Effector memory CD4-positive, alpha-beta T cell (primary cell): ENCODE data around the gene MCL1.

Experiments
- DNase-seq, 3 donors: peaks; one replicate each; pipeline ENCODE4 v3.0.0-alpha.2; 2020
- H3K27ac ChIP-seq: 2 replicates; pipeline ENCODE4 v1.7.0; 2013; ENCODE audit warnings: mild to moderate bottlenecking, low read length, moderate library complexity; ENCODE audit not compliant: insufficient read depth, poor library complexity, severe bottlenecking
- H3K27me3 ChIP-seq: replicated peaks from 2 replicates; pipeline ENCODE4 v1.7.0; 2013; ENCODE audit warnings: mild to moderate bottlenecking, low read length; ENCODE audit not compliant: insufficient read depth, control insufficient read depth, poor library complexity, severe bottlenecking
- H3K36me3 ChIP-seq: 2 replicates; pipeline ENCODE4 v1.7.0; 2013; ENCODE audit warnings: mild to moderate bottlenecking, low read length, moderate library complexity; ENCODE audit not compliant: control insufficient read depth, insufficient read depth
- H3K4me1 ChIP-seq: 2 replicates; pipeline ENCODE4 v1.7.0; 2013; ENCODE audit warnings: low read length, mild to moderate bottlenecking; ENCODE audit not compliant: control insufficient read depth, insufficient read depth, poor library complexity, severe bottlenecking
- H3K4me3 ChIP-seq: 2 replicates; pipeline ENCODE4 v1.7.0; 2013; ENCODE audit warnings: low read length, low read depth, mild to moderate bottlenecking; ENCODE audit not compliant: insufficient read depth, poor library complexity, severe bottlenecking
- H3K9me3 ChIP-seq: 2 replicates; pipeline ENCODE4 v1.7.0; 2013; ENCODE audit warnings: mild to moderate bottlenecking, low read length, moderate library complexity; ENCODE audit not compliant: control insufficient read depth

MCL1 gene

DNA sequence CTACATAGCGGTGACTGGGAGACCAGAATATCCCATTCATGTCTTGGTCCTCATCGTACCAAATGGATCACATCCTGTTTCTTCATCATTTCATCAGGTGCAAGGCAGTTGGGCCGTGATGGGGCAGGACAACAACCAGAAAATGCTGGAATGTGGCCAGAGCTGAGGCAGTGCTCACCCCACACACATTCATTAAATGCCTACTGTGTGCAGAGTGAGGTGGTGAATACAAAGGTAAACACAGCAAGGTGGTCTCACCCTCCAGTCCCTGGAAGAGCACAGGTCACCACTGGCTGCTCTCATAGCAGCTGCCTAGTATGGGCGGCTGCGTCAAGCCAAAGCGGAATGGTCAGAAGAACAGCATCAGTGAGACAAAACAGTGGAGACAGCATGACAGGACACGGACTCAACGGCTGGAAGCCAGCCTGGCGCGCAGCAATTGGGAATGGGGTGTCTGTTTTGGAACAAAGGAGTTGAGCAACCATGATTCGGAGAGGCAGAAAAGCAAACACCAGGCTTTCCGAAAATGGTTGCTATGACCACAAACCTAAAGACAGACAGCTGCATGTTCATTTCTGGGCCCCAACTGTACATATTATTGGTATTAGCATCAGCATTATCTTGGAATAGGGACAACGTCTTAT is 35.8 kb downstream of the MCL1 start:
- DNase-seq, result no peak
- Histone ChIP-seq H3K4me3 (no peak overlapping the region), H3K9me3 (no peaks in the 10 kb centered on the region), H3K27ac (no peak overlapping the region), H3K4me1 (peaks cover 2% of the 10 kb centered on the region), H3K36me3 (no peaks in the 10 kb centered on the region), H3K27me3 (peaks cover 6% of the 10 kb centered on the region)

DNA sequence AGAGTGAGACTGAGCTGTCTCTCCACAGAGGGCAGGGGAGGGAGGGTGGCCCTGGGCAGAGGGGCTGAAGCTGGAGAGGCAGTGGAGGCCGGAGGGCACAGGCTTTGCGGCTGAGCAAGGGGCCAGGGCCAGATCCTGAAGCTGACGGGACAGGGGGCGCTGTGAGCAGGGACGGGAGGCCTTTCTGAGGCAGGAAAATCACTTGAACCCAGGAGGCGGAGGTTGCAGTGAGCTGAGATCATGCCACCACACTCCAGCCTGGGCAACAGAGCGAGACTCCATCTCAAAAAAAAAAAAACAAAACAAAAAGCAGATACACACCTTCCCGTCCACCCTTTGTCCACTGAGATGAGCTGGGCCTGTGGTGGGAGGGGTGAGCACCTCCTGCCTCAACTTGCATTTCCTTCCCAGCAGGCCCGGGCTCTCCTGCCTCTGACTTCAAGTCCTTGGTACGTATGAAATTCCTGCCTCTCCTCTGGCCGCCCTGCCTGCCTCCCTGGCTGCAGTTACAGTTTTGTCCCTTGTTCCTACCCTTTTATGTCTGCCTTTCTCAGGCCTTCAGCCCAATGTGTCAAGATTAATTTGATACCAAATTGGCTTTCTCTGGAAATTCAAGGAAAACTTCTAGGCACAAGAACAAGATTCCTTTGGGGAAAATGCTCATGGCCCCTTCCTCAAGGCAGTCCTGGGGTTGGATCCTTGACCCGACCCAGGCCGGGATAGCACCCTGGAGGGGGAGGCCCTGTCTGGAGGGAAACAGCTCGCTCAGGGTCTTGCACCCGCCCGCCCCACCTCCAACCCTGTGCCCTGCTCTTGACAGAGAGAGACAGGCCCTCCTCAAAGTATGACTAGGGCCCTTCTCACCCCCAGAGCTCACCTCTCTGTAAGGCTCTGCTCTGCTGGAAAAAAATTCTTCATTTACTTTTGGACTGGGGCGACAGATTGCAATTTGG is 41.4 kb downstream of the MCL1 start:
- Histone ChIP-seq H3K36me3 (no peaks in the 10 kb centered on the region), H3K4me3 (no peak overlapping the region), H3K9me3 (no peaks in the 10 kb centered on the region), H3K4me1 (no peaks in the 10 kb centered on the region), H3K27ac (no peak overlapping the region), H3K27me3 (no peaks in the 10 kb centered on the region)
- DNase-seq, result no peak

DNA sequence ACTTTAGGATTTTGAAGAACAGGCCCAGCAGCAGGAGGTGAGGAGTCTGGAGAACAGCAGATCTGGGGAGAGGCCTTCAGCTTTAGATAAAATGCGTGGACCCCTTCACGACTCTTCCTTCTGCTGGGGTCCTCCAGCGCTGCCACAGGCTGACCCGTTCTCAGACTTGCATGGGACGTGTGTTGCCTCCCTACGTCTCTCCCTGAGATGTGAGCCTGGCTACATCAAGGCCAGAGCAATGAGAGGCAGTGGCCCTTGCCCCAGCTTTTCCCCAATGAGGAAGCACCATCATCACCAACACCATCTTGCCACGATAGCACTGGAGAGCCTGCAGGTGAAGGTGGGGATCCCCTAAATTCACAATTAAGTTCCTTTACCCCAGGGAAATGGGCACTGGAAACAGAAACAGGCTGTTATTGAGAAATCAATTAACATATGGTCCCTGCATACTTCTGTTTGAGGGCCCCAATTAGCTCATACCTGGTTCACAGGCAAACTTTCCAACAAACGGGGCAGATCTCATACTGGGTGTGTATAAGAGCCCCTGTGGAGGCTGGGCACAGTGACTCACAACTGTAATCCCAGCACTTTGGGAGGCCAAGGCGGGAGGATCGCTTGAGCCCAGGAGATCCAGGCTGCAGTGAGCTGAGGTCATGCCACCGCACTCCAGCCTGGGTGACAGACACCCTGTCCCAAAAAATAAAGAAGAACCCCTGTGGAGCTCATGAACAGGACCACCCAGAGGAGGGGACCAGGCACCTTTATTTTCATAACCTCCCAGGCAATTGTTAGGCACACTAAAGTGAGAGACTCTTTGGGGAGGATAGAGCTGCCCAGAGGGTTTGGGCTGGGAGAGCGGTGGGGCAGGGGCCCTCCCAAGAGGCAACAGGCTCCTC is 42.3 kb downstream of the MCL1 start:
- no peaks in the 10 kb centered on the region for H3K9me3 ChIP-seq
- H3K4me3 ChIP-seq, result no peak overlapping the region
- H3K4me1 ChIP-seq, result no peaks in the 10 kb centered on the region
- no peaks in the 10 kb centered on the region for H3K27me3 ChIP-seq
- no peak overlapping the region for H3K27ac ChIP-seq
- H3K36me3 ChIP-seq, result no peaks in the 10 kb centered on the region
- DNase-seq, result no peak

DNA sequence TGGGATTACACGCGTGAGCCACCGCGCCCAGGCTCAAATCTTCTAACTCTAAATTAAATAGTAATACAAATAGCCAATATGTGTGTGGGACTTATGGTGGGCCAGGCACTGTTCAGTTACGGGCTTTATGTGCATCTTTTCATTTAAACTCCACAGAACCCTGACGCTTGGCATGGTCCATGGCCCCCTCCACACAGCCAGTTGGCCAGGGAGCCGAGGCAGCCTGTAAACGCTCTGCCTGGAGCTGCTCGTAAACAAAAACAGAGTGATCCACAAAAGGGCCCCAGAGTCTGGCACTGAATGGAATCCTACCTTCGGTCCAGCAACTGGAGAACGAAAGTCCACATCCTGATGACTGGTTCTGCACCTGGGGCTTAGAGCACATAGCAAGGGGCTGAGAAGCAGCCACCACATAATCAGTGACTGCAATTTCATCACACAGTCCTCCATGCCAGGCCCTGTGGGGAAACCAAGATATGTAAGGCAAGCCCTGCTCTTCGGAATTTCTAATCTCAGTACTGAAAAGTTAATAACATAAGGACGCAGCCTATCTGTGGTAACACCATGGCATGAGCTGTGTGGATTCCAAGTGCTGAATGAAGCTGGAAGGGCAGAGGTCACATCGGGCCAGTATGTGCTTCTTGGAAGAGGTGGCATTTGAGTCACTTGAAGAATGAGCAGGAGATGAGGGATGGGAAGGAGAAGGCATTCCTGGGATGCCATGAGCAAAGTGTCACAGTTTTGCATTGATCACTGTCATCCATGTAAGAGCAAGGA is 43.7 kb downstream of the MCL1 start:
- Histone ChIP-seq H3K27ac (no peak overlapping the region), H3K36me3 (no peaks in the 10 kb centered on the region), H3K4me3 (no peak overlapping the region), H3K27me3 (no peaks in the 10 kb centered on the region), H3K9me3 (no peaks in the 10 kb centered on the region), H3K4me1 (no peaks in the 10 kb centered on the region)
- DNase-seq, result no peak

DNA sequence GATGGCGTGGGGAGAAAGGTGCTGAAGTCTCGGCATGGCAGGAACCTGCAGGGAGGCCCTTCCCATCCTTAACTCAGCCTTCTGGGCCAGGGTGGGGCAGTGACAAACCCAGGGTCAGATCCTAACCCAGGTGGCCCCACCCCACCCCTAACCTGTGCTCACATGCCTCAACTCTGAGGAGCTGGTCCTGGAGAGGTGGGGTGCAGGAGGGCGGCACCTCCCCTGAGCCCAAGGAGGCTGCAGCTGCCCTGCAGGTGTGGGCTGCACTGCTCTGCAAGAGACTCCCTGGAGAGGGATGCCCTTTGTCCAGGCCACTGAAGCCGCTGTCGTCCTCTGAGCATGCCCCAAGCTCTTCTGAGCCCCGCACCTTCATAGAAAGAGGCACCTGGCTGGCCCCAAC is 45.4 kb downstream of the MCL1 start:
- no peaks in the 10 kb centered on the region for H3K27me3 ChIP-seq
- no peak for DNase-seq
- no peaks in the 10 kb centered on the region for H3K4me1 ChIP-seq
- no peaks in the 10 kb centered on the region for H3K36me3 ChIP-seq
- no peak overlapping the region for H3K4me3 ChIP-seq
- no peak overlapping the region for H3K27ac ChIP-seq
- no peaks in the 10 kb centered on the region for H3K9me3 ChIP-seq

DNA sequence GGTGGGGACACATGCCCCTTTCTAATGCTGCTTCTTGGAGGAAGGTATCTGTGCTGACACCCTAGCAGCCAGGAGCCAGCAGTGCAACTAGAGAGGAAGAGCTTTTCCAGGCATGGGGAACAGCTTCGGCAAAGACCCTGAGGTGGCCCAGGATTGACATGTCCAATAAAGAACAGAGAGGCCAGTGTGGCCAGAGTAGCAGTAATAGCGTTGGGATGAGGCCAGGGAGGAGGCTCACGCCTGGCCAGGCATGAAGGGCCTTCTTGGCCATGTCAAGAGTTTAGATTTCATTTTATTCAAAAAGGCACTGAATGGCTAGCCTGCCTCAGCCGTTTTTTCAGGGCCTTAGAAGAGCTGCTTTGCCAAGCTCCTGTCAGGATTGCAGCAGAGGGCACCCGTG is 46.5 kb downstream of the MCL1 start:
- Histone ChIP-seq H3K9me3 (no peaks in the 10 kb centered on the region), H3K4me3 (no peak overlapping the region), H3K27me3 (no peaks in the 10 kb centered on the region), H3K27ac (no peak overlapping the region), H3K36me3 (no peaks in the 10 kb centered on the region), H3K4me1 (no peaks in the 10 kb centered on the region)
- DNase-seq, result no peak

DNA sequence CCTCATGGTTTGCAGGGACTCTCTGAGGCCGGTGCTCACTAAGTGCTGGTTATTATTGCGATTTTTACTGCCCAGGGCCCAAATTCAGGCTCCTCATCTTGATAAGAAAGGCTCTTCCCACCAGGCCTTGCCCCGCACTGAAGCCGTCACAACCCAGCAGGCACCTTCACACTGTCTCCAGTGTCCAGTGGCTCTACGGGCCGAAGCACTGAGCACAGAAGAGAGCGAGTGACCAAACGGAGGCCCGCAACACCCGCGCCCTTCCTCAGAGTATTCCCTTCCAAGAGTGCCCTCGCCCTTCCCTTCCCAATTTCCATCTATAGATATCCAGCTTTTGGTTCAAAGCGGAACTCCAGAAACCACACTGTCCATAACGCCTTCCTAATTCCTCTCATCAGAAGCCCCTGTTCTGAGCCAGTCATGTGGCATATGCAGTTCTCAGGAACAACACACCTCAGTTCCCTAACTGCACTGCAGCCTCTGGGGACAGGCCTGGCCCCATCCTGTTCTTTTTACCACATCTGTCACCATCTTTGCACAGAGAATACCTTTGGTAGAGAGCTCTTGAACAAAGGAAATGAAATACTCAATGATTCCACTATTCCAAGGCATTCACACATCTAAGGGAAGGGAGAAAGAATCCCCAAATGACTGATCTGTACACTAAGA is 48.8 kb downstream of the MCL1 start:
- Histone ChIP-seq H3K4me1 (no peaks in the 10 kb centered on the region), H3K4me3 (no peak overlapping the region), H3K27ac (no peak overlapping the region), H3K9me3 (no peaks in the 10 kb centered on the region), H3K36me3 (no peaks in the 10 kb centered on the region), H3K27me3 (no peaks in the 10 kb centered on the region)
- no peak for DNase-seq

DNA sequence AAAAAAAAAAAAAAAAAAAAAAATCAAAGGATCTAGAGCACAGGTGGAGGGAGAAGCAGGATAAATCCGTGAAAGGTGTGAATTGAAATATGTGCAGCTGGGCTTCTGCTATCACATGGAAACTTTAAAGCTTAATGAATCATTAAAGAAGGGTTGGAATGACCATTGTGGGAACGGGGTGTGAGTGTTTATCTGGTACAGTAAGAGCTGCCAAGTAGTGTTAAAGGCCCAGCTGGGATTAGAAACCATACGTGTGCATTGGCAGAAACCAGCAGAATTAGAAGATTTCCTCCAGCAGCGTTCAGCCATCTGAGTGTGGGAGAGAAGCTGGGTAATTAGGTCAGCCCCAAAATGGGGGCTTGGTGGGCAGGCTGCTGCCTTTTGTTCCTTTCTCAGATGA is 50.4 kb downstream of the MCL1 start:
- no peaks in the 10 kb centered on the region for H3K36me3 ChIP-seq
- no peak overlapping the region for H3K4me3 ChIP-seq
- H3K27ac ChIP-seq, result no peak overlapping the region
- H3K4me1 ChIP-seq, result no peaks in the 10 kb centered on the region
- no peaks in the 10 kb centered on the region for H3K9me3 ChIP-seq
- no peak for DNase-seq
- H3K27me3 ChIP-seq, result no peaks in the 10 kb centered on the region

DNA sequence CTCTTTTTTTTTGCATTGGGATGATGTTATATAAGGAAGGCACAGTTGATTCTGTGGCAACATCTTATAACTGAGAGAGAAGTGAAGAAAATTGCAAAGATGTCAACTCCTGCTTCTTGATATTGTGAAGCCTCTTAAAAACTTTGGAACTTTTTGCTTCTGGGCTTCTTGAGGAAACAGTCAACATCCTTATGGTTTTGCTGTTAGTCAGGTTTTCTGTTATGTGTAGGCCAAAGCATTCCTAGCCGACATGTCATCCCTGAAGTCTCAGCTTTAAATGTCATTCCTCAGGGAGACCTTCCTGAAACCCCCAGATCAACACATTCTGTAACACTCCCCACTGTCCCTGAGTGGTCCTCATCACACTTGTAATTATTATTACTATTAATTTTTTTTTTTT is 51.2 kb downstream of the MCL1 start:
- no peaks in the 10 kb centered on the region for H3K36me3 ChIP-seq
- DNase-seq, result no peak
- no peaks in the 10 kb centered on the region for H3K4me1 ChIP-seq
- no peak overlapping the region for H3K27ac ChIP-seq
- no peak overlapping the region for H3K4me3 ChIP-seq
- no peaks in the 10 kb centered on the region for H3K9me3 ChIP-seq
- no peaks in the 10 kb centered on the region for H3K27me3 ChIP-seq
